GM12878 (cell line): ENCODE measurements around the gene ACVR1B.

Experiments
- CEBPZ ChIP-seq: fragments of 150-350 bp; IDR thresholded peaks from 2 replicates; pipeline ENCODE4 v1.6.1; 2016; ENCODE audit warnings: low read depth, low read length
- CTCF ChIP-seq, 3 experiments: IDR thresholded peaks in 2 of 3; conservative IDR thresholded peaks in 1 of 3; 2 replicates each; pipeline ENCODE4 v1.5.1; 2011; ENCODE audit warnings: low read depth in 3 of 3, low read length in 3 of 3, mild to moderate bottlenecking in 3 of 3, control low read depth in 2 of 3, moderate library complexity in 2 of 3, inconsistent platforms in 1 of 3, mixed read lengths in 1 of 3; ENCODE audit not compliant: control insufficient read depth in 2 of 3, insufficient read depth in 1 of 3; ENCODE audit errors: extremely low read depth in 1 of 3
- SMC3 ChIP-seq: IDR thresholded peaks from 2 replicates; pipeline ENCODE4 v1.6.1; 2011; ENCODE audit warnings: low read length, improper control_type of control experiment, borderline replicate concordance
- ZNF384 ChIP-seq: IDR thresholded peaks from 2 replicates; pipeline ENCODE4 v1.6.1; 2012; ENCODE audit warnings: low read depth, mild to moderate bottlenecking, low read length, improper control_type of control experiment, borderline replicate concordance
- TF ChIP-seq, protein P1 (sequence below): IDR thresholded peaks from 2 replicates; pipeline ENCODE4 v1.6.1; 2011; ENCODE audit warnings: low read depth, mild to moderate bottlenecking, low read length, moderate library complexity, borderline replicate concordance; ENCODE audit errors: extremely low read depth

DNA sequence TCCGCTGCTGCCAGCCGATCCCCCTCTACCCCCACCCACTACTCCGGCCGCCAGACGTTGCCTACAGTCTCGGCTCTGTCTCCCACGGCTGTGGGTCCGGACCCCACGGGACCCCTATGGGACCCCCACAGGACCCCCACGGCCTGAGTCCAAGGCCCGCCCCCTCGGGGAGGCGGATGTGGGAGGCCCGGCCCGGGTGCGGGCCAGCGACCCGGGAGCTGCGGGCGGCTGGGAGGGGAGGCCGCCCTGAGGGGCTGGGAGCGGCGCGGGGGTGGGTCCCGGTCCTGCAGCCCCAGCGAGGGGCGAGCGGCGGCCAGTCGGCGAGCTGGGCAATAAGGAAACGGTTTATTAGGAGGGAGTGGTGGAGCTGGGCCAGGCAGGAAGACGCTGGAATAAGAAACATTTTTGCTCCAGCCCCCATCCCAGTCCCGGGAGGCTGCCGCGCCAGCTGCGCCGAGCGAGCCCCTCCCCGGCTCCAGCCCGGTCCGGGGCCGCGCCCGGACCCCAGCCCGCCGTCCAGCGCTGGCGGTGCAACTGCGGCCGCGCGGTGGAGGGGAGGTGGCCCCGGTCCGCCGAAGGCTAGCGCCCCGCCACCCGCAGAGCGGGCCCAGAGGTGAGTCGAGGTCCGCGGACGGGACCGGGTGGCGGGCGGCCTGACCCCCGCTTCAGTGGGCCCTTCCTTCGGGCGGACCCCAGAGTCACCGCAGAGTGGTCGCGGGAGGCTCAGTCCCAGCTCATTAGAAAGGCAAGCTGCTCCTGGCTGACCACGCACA lies 44.2 kb upstream of the ACVR1B start, which contains the start of gene ACVRL1:
- no peak for TF ChIP-seq CTCF (IDR thresholded peaks at IDR 0.05 in 2 of 3, conservative IDR thresholded peaks at IDR 0.05 in 1 of 3; ENCODE audit: control insufficient read depth in 2 of 3, extremely low read depth in 1 of 3, insufficient read depth in 1 of 3, low read depth in 3 of 3, low read length in 3 of 3)
- TF ChIP-seq, protein P1, sequence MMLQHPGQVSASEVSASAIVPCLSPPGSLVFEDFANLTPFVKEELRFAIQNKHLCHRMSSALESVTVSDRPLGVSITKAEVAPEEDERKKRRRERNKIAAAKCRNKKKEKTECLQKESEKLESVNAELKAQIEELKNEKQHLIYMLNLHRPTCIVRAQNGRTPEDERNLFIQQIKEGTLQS, result no peak
- TF ChIP-seq CEBPZ, result no peak
- TF ChIP-seq SMC3, result no peak
- TF ChIP-seq ZNF384, result no peak
